HepG2 (cell line): ENCODE measurements around the gene LRFN2.

Source experiments
- CBFB ChIP-seq: sonication (generic); formaldehyde crosslinking; IDR thresholded peaks from 2 replicates; pipeline ENCODE4 v1.4.0; 2020; ENCODE audit warnings: missing genetic modification reagents
- EZH2 ChIP-seq: conservative IDR thresholded peaks from 2 replicates; pipeline ENCODE4 v1.6.1; 2012; ENCODE audit warnings: mild to moderate bottlenecking, low read depth, low read length, moderate library complexity
- KDM1A ChIP-seq: IDR thresholded peaks from 2 replicates; pipeline ENCODE4 v1.6.1; 2016; ENCODE audit warnings: missing compliant biosample characterization
- MAZ ChIP-seq, 2 experiments: sonication (generic) in 1 of 2; formaldehyde crosslinking in 1 of 2; IDR thresholded peaks; 2 replicates each; pipeline versions ENCODE4 v1.5.0 to v1.6.1; 2012 to 2020; ENCODE audit warnings: low read depth in 2 of 2, mild to moderate bottlenecking in 2 of 2, borderline replicate concordance in 1 of 2, improper control_type of control experiment in 1 of 2, low read length in 1 of 2, missing genetic modification reagents in 1 of 2, moderate library complexity in 1 of 2
- ZFP41 ChIP-seq: sonication (generic); formaldehyde crosslinking; IDR thresholded peaks from 2 replicates; pipeline ENCODE4 v1.4.0; 2020; ENCODE audit warnings: mild to moderate bottlenecking, missing genetic modification reagents, borderline replicate concordance
- ZFYVE20 ChIP-seq: sonication (generic); formaldehyde crosslinking; IDR thresholded peaks from 2 replicates; pipeline ENCODE4 v1.8.0; 2023; ENCODE audit warnings: low read depth, mild to moderate bottlenecking, moderate library complexity, missing genetic modification reagents, borderline replicate concordance
- TF ChIP-seq, protein P1 (sequence below): sonication (generic); formaldehyde crosslinking; IDR thresholded peaks from 2 replicates; pipeline ENCODE4 v1.4.0; 2020; ENCODE audit warnings: missing genetic modification reagents
- TF ChIP-seq, protein P2 (sequence below): sonication (generic); formaldehyde crosslinking; IDR thresholded peaks from 2 replicates; pipeline ENCODE4 v1.5.0; 2020; ENCODE audit warnings: mild to moderate bottlenecking, missing genetic modification reagents, moderate library complexity
- TF ChIP-seq, protein P3 (sequence below): sonication (generic); formaldehyde crosslinking; IDR thresholded peaks from 2 replicates; pipeline ENCODE4 v1.8.1; 2023; ENCODE audit warnings: mild to moderate bottlenecking, missing genetic modification reagents

DNA sequence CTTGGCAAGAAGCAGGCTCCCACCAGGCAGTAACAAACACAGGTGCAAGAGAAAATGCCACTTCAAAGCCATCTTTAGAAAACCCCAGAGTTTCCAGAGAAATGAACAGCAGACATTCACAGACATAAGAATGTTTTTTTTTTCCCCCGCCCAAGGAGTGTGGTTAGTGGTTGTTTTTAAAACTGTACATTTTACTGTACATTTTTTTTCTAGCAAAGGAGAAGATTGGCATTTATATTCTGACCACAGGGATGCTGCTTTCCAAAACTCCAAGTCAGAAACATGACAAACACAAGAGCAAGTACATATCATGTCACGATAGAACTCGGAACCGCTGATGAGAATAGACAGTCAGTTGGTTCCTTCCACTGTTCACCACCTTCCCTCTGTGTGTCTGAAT, 197.9 kb downstream of the LRFN2 start:
- TF ChIP-seq, protein P1, sequence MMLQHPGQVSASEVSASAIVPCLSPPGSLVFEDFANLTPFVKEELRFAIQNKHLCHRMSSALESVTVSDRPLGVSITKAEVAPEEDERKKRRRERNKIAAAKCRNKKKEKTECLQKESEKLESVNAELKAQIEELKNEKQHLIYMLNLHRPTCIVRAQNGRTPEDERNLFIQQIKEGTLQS, result no peak
- TF ChIP-seq ZFYVE20 (CRISPR knock-in tag) (no peak), EZH2 (no peak), CBFB (CRISPR knock-in tag) (no peak), KDM1A (CRISPR knock-in tag) (no peak), MAZ (IDR thresholded peaks at IDR 0.05; ENCODE audit: borderline replicate concordance, low read depth, low read length) (no peak), MAZ (CRISPR knock-in tag; IDR thresholded peaks at IDR 0.05; ENCODE audit: low read depth) (no peak), ZFP41 (CRISPR knock-in tag) (no peak)
- TF ChIP-seq, protein P2, sequence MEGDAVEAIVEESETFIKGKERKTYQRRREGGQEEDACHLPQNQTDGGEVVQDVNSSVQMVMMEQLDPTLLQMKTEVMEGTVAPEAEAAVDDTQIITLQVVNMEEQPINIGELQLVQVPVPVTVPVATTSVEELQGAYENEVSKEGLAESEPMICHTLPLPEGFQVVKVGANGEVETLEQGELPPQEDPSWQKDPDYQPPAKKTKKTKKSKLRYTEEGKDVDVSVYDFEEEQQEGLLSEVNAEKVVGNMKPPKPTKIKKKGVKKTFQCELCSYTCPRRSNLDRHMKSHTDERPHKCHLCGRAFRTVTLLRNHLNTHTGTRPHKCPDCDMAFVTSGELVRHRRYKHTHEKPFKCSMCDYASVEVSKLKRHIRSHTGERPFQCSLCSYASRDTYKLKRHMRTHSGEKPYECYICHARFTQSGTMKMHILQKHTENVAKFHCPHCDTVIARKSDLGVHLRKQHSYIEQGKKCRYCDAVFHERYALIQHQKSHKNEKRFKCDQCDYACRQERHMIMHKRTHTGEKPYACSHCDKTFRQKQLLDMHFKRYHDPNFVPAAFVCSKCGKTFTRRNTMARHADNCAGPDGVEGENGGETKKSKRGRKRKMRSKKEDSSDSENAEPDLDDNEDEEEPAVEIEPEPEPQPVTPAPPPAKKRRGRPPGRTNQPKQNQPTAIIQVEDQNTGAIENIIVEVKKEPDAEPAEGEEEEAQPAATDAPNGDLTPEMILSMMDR (CRISPR knock-in tag), result no peak
- TF ChIP-seq, protein P3, sequence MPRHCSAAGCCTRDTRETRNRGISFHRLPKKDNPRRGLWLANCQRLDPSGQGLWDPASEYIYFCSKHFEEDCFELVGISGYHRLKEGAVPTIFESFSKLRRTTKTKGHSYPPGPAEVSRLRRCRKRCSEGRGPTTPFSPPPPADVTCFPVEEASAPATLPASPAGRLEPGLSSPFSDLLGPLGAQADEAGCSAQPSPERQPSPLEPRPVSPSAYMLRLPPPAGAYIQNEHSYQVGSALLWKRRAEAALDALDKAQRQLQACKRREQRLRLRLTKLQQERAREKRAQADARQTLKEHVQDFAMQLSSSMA (CRISPR knock-in tag), result no peak
